Gastrocnemius medialis (tissue), 4 donors: ENCODE results near the gene DNAJC27. TPM values are rescaled to one million over a fixed set of nuclear protein-coding genes. Genes with fewer than 3 reads are reported as not detected.
A peak's percentile ranks its signal among the peaks of the same experiment; 100 is the strongest.

Experiments used
- ATAC-seq, 2 donors: fragments of 150-250 bp; one replicate each; pipeline ENCODE4 v1.9.1; 2016
- DNase-seq, 2 donors: peaks; one replicate each; pipeline ENCODE4 v3.0.0-alpha.2; 2019
- H3K27ac ChIP-seq, 4 donors: fragments of 200-600 bp; sonication (generic); 1 replicate in 1 of 4; 2 replicates in 3 of 4; pipeline ENCODE4 v1.5.1; 2016 to 2018; ENCODE audit warnings: mild to moderate bottlenecking in 2 of 4, moderate library complexity in 1 of 4
- H3K27me3 ChIP-seq, 3 donors: fragments of 200-600 bp; sonication (generic) in 2 of 3; 1 replicate in 1 of 3; 2 replicates in 2 of 3; pipeline versions ENCODE4 v1.5.1 to v1.6.0; 2016 to 2019; ENCODE audit warnings: mild to moderate bottlenecking in 1 of 3, moderate library complexity in 1 of 3
- H3K36me3 ChIP-seq, 2 donors: fragments of 200-600 bp; sonication (generic) in 1 of 2; one replicate each; pipeline ENCODE4 v1.5.1; 2017 to 2018
- H3K4me1 ChIP-seq, 2 donors: fragments of 200-600 bp; sonication (generic) in 1 of 2; one replicate each; pipeline ENCODE4 v1.5.1; 2016 to 2017; ENCODE audit warnings: mild to moderate bottlenecking in 2 of 2
- H3K4me3 ChIP-seq, 4 donors: fragments of 200-600 bp; sonication (generic) in 3 of 4; 1 replicate in 1 of 4; 2 replicates in 3 of 4; pipeline ENCODE4 v1.5.1; 2016 to 2019; ENCODE audit warnings: mild to moderate bottlenecking in 2 of 4
- H3K9me3 ChIP-seq, 3 donors: fragments of 200-600 bp; sonication (generic) in 2 of 3; 1 replicate in 1 of 3; 2 replicates in 2 of 3; pipeline ENCODE4 v1.5.1; 2016 to 2019
- POLR2A ChIP-seq, 2 donors: fragments of 450-650 bp; IDR thresholded peaks; one replicate each; pipeline ENCODE4 v1.6.1; 2017; ENCODE audit warnings: antibody characterized with exemption in 2 of 2, mild to moderate bottlenecking in 2 of 2, moderate library complexity in 2 of 2
- in situ Hi-C, 4 donors: fragments of 200-750 bp; cut with MboI; loops; one replicate each; pipeline versions ENCODE4 v1.15.0 to v1.8.0; 2017; ENCODE audit warnings: low sequenced_read_pairs in 4 of 4
- intact Hi-C: fragments of 100-400 bp; cut with DNase I; formaldehyde crosslinking; loops from one replicate; pipeline ENCODE4 v1.15.1; 2023; ENCODE audit warnings: low total_unique reads
- total RNA-seq, 4 donors: library from RNA; depleted of rRNA; stranded (reverse); fragments of >200 nt; gene quantifications; one replicate each; pipeline versions ENCODE4 v1.1.0 to v1.2.3, GENCODE V29; 2016
- TF ChIP-seq, protein P1 (sequence below), 5 experiments: fragments of 450-650 bp in 3 of 5; fragments of 200-600 bp in 2 of 5; sonication (generic) in 2 of 5; IDR thresholded peaks in 4 of 5; conservative IDR thresholded peaks in 1 of 5; 1 replicate in 4 of 5; 2 replicates in 1 of 5; pipeline ENCODE4 v1.5.1; 2016 to 2019; ENCODE audit warnings: antibody characterized with exemption in 5 of 5, mild to moderate bottlenecking in 3 of 5, moderate library complexity in 3 of 5

DNAJC27 gene
- total RNA-seq, 4 donors from 2014 or later = 3.0 to 11.0 (median 4.9) TPM

DNA sequence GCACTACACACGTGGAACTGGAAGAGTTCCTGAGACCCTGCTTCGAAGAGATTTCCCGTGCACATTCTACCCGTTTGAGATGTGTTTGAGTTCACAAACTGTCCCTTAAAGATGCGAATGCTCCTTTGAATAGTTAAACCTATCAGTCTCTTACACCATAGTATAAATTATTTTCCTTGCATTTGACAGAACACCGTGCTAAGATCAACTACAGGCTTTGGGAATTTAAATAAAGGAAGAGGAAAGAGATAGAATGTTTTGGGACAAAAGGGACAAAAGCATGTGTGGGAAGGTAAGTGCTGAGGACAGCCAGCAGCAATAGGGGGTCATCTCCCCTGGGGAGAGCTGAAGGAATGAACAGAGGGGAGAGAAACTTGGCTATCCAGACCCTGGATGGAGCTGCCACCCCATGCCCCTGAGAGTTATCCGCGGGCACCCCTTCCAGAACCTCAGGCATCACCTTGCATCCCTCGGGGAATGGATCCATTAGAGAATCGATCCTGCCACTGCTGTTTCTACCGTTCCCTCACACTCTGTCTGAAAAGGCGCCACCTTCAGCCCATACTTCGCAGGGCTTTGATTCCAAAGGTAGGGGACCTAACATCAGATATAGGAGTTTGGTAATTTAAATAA, 50.8 kb downstream of the DNAJC27 start:
- ATAC-seq (peak in 1 of 2 donors; percentile 4), DNase-seq (no peak)
- Histone ChIP-seq H3K9me3 (no peaks in the 10 kb centered on the region), H3K27me3 (no peaks in the 10 kb centered on the region), H3K4me1 (no peaks in the 10 kb centered on the region), H3K36me3 (no peaks in the 10 kb centered on the region), H3K27ac (peak overlapping the region in 2 of 4 donors; percentile 43 to 55), H3K4me3 (peak overlapping the region; percentile 55 to 65 (median 62))
- in situ Hi-C loops (no loop called here), intact Hi-C loops (loop anchor here (5.0 to 10.0 kb wide), 2 partner anchors 39 to 516 kb away; no protein-coding TSS in a partner anchor)
- TF ChIP-seq POLR2A (IDR thresholded peaks at IDR 0.05) = no peak
- TF ChIP-seq, protein P1, sequence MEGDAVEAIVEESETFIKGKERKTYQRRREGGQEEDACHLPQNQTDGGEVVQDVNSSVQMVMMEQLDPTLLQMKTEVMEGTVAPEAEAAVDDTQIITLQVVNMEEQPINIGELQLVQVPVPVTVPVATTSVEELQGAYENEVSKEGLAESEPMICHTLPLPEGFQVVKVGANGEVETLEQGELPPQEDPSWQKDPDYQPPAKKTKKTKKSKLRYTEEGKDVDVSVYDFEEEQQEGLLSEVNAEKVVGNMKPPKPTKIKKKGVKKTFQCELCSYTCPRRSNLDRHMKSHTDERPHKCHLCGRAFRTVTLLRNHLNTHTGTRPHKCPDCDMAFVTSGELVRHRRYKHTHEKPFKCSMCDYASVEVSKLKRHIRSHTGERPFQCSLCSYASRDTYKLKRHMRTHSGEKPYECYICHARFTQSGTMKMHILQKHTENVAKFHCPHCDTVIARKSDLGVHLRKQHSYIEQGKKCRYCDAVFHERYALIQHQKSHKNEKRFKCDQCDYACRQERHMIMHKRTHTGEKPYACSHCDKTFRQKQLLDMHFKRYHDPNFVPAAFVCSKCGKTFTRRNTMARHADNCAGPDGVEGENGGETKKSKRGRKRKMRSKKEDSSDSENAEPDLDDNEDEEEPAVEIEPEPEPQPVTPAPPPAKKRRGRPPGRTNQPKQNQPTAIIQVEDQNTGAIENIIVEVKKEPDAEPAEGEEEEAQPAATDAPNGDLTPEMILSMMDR (IDR thresholded peaks at IDR 0.05 in 4 of 5, conservative IDR thresholded peaks at IDR 0.05 in 1 of 5) = no peak

DNA sequence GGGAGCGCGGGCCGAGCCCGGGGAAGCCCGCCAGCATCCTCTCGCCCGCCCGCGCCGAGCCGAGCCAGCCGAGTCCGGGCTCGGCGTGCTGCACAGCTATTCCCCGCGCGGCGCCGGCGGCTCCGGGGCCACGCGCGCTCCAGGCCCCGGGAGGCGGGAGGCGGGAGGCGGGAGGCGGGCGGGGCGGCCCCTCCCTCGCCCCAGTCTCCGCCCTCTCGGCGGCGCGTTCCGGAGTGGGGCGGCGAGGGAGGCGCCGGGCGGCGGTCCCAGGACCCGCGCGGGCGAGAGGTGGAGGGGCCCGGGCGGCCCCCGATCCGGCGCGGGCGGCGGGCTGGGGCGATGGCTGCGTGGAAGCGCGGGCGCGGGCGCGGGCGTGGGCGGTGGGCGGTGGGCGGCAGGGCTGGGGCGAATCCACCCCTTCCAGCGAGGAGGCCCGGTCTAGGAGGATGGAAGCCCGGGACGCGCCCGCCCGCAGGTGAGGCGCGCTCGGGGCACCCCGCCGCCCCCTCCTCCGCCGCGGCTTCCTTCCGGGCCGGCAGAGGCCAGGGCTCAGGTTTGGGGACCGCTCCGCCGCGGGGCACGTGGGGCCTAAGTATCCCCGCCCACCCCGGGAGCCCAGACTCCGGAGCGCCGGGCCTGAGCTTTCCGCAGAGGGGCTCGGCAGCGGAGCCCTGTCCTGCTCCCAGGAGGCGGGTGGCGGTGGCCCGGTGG, 51.5 kb downstream of the DNAJC27 start, which contains the start of gene ADCY3:
TSS of gene ADCY3 (minus strand) at position 140 of the 711 bp plus-strand sequence. CDS start 1,250 bp downstream, outside the sequence.
- TF ChIP-seq POLR2A (IDR thresholded peaks at IDR 0.05) = peak; percentile 7 to 19
- TF ChIP-seq, protein P1 (IDR thresholded peaks at IDR 0.05 in 4 of 5, conservative IDR thresholded peaks at IDR 0.05 in 1 of 5) = no peak
- Histone ChIP-seq H3K27me3 (no peaks in the 10 kb centered on the region), H3K4me3 (peak within 1 kb of the TSS; percentile 55 to 65 (median 62)), H3K4me1 (no peaks in the 10 kb centered on the region), H3K36me3 (no peaks in the 10 kb centered on the region), H3K27ac (peak within 1 kb of the TSS; percentile 51 to 63 (median 57)), H3K9me3 (no peaks in the 10 kb centered on the region)
- peak; percentile 57 to 70 for ATAC-seq
- intact Hi-C loops = loop anchor here (5.0 to 10.0 kb wide), 2 partner anchors 38 to 515 kb away; no protein-coding TSS in a partner anchor
- no peak for DNase-seq
- in situ Hi-C loops = no loop called here

DNA sequence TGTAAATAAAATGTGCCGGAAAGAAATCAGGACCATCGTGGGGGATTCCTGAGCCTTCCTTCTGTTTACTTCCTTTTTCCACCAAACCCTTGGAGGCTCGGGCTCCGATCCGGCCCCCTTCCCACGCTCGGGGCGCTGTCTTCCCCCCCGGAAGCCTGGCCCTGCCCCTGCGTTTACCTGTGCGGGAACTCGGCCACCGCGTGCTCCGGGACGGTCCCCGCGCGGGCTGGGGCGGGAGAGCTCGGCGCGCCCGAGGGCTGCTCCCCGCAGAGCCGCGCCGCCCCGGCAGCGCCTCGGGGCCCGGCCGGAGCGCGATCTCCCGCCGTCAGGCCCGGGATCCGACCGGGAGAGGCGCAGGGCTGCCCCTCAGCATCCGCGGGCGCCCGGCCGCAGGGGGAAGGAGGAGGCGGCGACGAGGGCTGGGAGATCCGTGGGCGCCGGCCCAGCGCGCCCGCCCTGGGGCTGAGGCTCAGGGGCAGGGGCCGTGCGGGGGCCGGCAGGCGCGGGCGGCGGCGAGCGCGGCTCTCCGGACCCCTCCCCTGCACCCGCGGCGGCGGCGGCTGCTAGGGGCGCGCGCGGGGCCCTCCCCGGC, 52.2 kb downstream of the DNAJC27 start:
- ATAC-seq (peak; percentile 4 to 7), DNase-seq (no peak)
- H3K36me3 ChIP-seq = no peaks in the 10 kb centered on the region
- in situ Hi-C loops (no loop called here), intact Hi-C loops (loop anchor here (5.0 to 10.0 kb wide), 2 partner anchors 37 to 515 kb away; no protein-coding TSS in a partner anchor)
- H3K9me3 ChIP-seq = no peaks in the 10 kb centered on the region
- peak overlapping the region; percentile 41 to 63 (median 55) for H3K27ac ChIP-seq
- H3K4me1 ChIP-seq = no peaks in the 10 kb centered on the region
- TF ChIP-seq, protein P1 (IDR thresholded peaks at IDR 0.05 in 4 of 5, conservative IDR thresholded peaks at IDR 0.05 in 1 of 5) = no peak
- no peak for TF ChIP-seq POLR2A (IDR thresholded peaks at IDR 0.05)
- H3K4me3 ChIP-seq = peak overlapping the region; percentile 46 to 60 (median 53)
- no peaks in the 10 kb centered on the region for H3K27me3 ChIP-seq

DNA sequence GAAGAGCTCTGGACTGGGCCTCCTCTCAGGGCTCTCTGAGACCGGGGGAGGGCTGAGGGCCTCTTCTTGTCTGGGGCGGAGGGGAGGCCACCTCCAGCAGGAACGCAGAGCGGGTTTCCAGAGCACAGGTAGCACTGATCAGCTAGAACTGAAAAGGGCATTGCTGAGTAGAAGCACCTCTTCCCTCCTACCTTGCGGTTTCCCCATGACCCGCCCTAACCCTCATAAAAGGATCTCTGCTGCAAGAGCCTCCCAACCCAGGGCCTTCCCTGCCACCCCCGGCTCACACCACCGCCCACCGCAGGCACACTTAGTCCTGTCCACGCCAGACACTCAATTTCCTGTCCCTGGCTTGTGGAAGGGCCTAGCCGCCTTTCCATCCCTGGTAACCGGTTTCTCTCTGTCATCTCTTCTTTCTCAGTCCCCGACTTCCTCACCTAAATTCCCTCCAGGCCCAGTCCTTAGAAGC, 52.7 kb downstream of the DNAJC27 start:
- intact Hi-C loops (no loop called here), in situ Hi-C loops (no loop called here)
- Histone ChIP-seq H3K4me1 (no peaks in the 10 kb centered on the region), H3K27me3 (no peaks in the 10 kb centered on the region), H3K9me3 (no peaks in the 10 kb centered on the region), H3K4me3 (peak overlapping the region; percentile 46 to 60 (median 53)), H3K27ac (peak overlapping the region; percentile 41 to 63 (median 55)), H3K36me3 (no peaks in the 10 kb centered on the region)
- no peak for DNase-seq
- ATAC-seq = no peak
- TF ChIP-seq, protein P1 (IDR thresholded peaks at IDR 0.05 in 4 of 5, conservative IDR thresholded peaks at IDR 0.05 in 1 of 5) = no peak
- TF ChIP-seq POLR2A (IDR thresholded peaks at IDR 0.05) = no peak
